ENCODE data around the gene HSPA9. TPM values are rescaled to one million over a fixed set of nuclear protein-coding genes. Genes with fewer than 3 reads are reported as not detected.

Gene HSPA9
- total and polyA plus RNA-seq, 2 of the 13 experiments (the other 11 are each of a cell fraction or from before 2014, with no cell fraction given), result 165 to 478 TPM

DNA sequence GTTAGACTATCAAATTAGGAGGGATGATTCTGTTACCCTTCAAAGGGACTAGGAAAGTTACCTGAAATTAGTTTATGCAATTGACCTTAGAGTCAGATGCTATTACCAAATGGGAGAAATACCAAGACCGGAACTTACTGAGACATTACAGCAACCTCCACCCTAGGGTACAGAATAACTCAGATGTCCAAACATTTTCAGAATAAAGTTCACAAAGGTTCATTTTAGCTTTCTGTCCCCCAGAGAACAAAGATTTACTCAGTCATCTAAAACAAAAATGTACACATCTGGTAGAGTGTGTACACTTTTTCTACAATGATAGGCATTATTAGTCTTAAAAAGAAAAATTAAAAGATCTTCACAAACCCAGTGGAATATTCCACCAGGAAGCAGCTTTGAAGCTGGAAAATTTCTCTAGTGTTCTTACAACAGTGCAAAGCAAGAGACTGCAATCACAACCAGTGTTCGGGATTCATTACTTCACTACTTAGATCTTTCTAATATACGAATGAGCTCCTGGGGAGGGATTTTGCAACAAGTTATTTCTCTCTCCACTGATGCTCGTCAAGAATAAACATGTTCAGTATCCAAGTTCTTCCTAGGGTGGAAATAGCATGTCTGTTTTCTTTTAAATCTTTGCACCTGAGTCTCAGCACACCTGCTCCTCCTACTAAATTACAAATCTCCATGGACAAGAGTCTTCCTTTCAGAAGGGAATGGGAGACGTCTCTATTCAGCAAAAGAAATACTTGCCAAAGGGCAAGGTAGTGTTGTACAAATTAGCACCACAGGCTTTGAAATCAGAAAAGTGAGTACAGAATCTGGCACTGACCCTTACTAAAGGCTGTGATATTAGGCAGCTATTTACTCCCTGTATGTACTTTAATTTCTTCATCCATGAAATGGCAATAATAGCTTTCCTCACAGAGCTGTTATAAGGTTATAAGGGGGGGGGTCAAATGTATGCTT, 40.9 kb downstream of the HSPA9 start (continued):
- TF ChIP-seq PAWR (CRISPR knock-in tag; IDR thresholded peaks at IDR 0.05; ENCODE audit: borderline replicate concordance) (no peak), ATF5 (CRISPR knock-in tag; IDR thresholded peaks at IDR 0.05; ENCODE audit: low read depth) (no peak), ETV5 (CRISPR knock-in tag; IDR thresholded peaks at IDR 0.05; ENCODE audit: borderline replicate concordance) (peak; percentile 96), GFI1 (CRISPR knock-in tag; IDR thresholded peaks at IDR 0.05; ENCODE audit: borderline replicate concordance) (peak; percentile 23; the same call in 1 of the 2 replicates), CEBPB (IDR thresholded peaks at IDR 0.05; ENCODE audit: borderline replicate concordance, low read depth, low read length) (peak; percentile 59), SALL1 (CRISPR knock-in tag; IDR thresholded peaks at IDR 0.05) (no peak), GZF1 (CRISPR knock-in tag; IDR thresholded peaks at IDR 0.05) (no peak), ZBTB8A (CRISPR knock-in tag; IDR thresholded peaks at IDR 0.05; ENCODE audit: borderline replicate concordance, low read depth) (no peak), LRRFIP1 (CRISPR knock-in tag; conservative IDR thresholded peaks at IDR 0.05) (no peak), TERF1 (CRISPR knock-in tag; IDR thresholded peaks at IDR 0.05) (no peak), EP300 (IDR thresholded peaks at IDR 0.05; ENCODE audit: low read depth in 2 of 2, low read length in 2 of 2) (peak in 1 of 2 experiments; percentile 86; a peak in 2 of 4 replicates), EP300 (CRISPR knock-in tag; IDR thresholded peaks at IDR 0.05; ENCODE audit: borderline replicate concordance) (peak; percentile 27; the same call in 1 of the 2 replicates), RXRB (CRISPR knock-in tag; IDR thresholded peaks at IDR 0.05; ENCODE audit: borderline replicate concordance) (peak; percentile 90), HDAC2 (CRISPR knock-in tag; IDR thresholded peaks at IDR 0.05) (peak; percentile 61; the same call in 1 of the 2 replicates), ZNF136 (CRISPR knock-in tag; IDR thresholded peaks at IDR 0.05; ENCODE audit: low read depth) (no peak), ZNF776 (CRISPR knock-in tag; IDR thresholded peaks at IDR 0.05) (no peak), SIX4 (CRISPR knock-in tag; IDR thresholded peaks at IDR 0.05) (peak; percentile 36; the same call in 1 of the 2 replicates)
- TF ChIP-seq, protein P1, sequence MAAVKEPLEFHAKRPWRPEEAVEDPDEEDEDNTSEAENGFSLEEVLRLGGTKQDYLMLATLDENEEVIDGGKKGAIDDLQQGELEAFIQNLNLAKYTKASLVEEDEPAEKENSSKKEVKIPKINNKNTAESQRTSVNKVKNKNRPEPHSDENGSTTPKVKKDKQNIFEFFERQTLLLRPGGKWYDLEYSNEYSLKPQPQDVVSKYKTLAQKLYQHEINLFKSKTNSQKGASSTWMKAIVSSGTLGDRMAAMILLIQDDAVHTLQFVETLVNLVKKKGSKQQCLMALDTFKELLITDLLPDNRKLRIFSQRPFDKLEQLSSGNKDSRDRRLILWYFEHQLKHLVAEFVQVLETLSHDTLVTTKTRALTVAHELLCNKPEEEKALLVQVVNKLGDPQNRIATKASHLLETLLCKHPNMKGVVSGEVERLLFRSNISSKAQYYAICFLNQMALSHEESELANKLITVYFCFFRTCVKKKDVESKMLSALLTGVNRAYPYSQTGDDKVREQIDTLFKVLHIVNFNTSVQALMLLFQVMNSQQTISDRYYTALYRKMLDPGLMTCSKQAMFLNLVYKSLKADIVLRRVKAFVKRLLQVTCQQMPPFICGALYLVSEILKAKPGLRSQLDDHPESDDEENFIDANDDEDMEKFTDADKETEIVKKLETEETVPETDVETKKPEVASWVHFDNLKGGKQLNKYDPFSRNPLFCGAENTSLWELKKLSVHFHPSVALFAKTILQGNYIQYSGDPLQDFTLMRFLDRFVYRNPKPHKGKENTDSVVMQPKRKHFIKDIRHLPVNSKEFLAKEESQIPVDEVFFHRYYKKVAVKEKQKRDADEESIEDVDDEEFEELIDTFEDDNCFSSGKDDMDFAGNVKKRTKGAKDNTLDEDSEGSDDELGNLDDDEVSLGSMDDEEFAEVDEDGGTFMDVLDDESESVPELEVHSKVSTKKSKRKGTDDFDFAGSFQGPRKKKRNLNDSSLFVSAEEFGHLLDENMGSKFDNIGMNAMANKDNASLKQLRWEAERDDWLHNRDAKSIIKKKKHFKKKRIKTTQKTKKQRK (IDR thresholded peaks at IDR 0.05; ENCODE audit: low read length), result no peak
